ENCODE data around the gene STPG1. TPM values are rescaled to one million over a fixed set of nuclear protein-coding genes. Genes with fewer than 3 reads are reported as not detected.

The STPG1 gene
- total and polyA plus RNA-seq, 9 of the 15 experiments (the other 6 are each of a cell fraction or from before 2014, with no cell fraction given), result 5.0 to 11.9 (median 8.3) TPM

GRCh38 chr1:24364975-24365678 lies 48.5 kb downstream of the STPG1 start (continued):
- peak; percentile 15 for TF ChIP-seq FOS (IDR thresholded peaks at IDR 0.05; ENCODE audit: extremely low read depth, insufficient read length)
- no peak for TF ChIP-seq NR3C1 (CRISPR knock-in tag; IDR thresholded peaks at IDR 0.05)
- TF ChIP-seq CTBP1 (IDR thresholded peaks at IDR 0.05; ENCODE audit: borderline replicate concordance), result no peak
- no peak for TF ChIP-seq TCF3 (CRISPR knock-in tag; IDR thresholded peaks at IDR 0.05)
- TF ChIP-seq, protein P1, sequence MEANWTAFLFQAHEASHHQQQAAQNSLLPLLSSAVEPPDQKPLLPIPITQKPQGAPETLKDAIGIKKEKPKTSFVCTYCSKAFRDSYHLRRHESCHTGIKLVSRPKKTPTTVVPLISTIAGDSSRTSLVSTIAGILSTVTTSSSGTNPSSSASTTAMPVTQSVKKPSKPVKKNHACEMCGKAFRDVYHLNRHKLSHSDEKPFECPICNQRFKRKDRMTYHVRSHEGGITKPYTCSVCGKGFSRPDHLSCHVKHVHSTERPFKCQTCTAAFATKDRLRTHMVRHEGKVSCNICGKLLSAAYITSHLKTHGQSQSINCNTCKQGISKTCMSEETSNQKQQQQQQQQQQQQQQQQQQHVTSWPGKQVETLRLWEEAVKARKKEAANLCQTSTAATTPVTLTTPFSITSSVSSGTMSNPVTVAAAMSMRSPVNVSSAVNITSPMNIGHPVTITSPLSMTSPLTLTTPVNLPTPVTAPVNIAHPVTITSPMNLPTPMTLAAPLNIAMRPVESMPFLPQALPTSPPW (CRISPR knock-in tag; IDR thresholded peaks at IDR 0.05), result no peak
- TF ChIP-seq FOXA1 (IDR thresholded peaks at IDR 0.05; ENCODE audit: borderline replicate concordance), result no peak
- TF ChIP-seq U2AF2 (optimal IDR thresholded peaks at IDR 0.05; ENCODE audit: low read depth, low read length), result no peak
- TF ChIP-seq, protein P2, sequence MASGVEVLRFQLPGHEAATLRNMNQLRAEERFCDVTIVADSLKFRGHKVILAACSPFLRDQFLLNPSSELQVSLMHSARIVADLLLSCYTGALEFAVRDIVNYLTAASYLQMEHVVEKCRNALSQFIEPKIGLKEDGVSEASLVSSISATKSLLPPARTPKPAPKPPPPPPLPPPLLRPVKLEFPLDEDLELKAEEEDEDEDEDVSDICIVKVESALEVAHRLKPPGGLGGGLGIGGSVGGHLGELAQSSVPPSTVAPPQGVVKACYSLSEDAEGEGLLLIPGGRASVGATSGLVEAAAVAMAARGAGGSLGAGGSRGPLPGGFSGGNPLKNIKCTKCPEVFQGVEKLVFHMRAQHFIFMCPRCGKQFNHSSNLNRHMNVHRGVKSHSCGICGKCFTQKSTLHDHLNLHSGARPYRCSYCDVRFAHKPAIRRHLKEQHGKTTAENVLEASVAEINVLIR (CRISPR knock-in tag; IDR thresholded peaks at IDR 0.05), result no peak
- TF ChIP-seq ADNP (tag; IDR thresholded peaks at IDR 0.05), result no peak
- TF ChIP-seq ZNF584 (CRISPR knock-in tag; IDR thresholded peaks at IDR 0.05; ENCODE audit: low read depth), result no peak
